ENCODE data around the gene NUTM2D. TPM values are rescaled to one million over a fixed set of nuclear protein-coding genes. Genes with fewer than 3 reads are reported as not detected.
"Not testable (repeated sequence)": the region's sequence is repeated elsewhere in the genome, so short reads cannot be mapped to it uniquely, and the experiment has no call there.

The NUTM2D gene, protein sequence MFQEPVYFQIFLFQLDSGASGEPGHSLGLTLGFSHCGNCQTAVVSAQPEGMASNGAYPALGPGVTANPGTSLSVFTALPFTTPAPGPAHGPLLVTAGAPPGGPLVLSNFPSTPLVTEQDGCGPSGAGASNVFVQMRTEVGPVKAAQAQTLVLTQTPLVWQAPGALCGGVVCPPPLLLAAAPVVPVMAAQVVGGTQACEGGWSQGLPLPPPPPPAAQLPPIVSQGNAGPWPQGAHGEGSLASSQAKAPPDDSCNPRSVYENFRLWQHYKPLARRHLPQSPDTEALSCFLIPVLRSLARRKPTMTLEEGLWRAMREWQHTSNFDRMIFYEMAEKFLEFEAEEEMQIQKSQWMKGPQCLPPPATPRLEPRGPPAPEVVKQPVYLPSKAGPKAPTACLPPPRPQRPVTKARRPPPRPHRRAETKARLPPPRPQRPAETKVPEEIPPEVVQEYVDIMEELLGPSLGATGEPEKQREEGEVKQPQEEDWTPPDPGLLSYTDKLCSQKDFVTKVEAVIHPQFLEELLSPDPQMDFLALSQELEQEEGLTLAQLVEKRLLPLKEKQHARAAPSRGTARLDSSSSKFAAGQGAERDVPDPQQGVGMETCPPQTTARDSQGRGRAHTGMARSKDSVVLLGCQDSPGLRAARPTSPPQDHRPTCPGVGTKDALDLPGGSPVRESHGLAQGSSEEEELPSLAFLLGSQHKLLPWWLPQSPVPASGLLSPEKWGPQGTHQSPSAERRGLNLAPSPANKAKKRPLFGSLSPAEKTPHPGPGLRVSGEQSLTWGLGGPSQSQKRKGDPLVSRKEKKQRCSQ
- 1.5 and 2.2 TPM in 2 replicates for total RNA-seq

DNA sequence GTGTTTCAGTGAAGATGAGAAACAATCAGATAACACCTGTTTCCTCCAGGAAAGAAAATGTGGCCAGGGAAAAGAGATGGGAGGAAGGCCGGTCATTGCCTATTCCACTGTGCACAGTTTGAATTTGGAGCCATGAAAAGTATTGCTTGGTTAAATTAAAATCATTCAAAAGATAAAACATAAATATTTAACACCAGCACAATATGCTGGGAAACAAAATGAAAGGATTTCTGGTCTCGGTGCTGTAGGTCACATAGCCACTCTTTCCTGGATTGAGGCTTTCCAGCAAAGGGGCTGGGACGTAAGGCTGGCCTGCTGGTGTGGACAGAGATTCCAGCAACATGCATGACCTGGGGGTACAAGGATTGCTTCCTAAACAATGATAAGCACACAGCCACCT, at the start of gene NUTM2D:
Gene NUTM2D (plus strand): TSS at position 301 of the 400 bp plus-strand sequence. CDS start 522 bp downstream, outside the sequence.
- H3K27me3 Mint-ChIP-seq (ENCODE audit: insufficient read depth); H3K9me3 Mint-ChIP-seq; H3K27ac Mint-ChIP-seq; H3K4me3 Mint-ChIP-seq; intact Hi-C loops (cut with micrococcal nuclease); H3K36me3 Mint-ChIP-seq (ENCODE audit: low read depth); H3K4me1 Mint-ChIP-seq (ENCODE audit: low read depth); DNase-seq (ENCODE audit: low spot score): not testable (repeated sequence)

DNA sequence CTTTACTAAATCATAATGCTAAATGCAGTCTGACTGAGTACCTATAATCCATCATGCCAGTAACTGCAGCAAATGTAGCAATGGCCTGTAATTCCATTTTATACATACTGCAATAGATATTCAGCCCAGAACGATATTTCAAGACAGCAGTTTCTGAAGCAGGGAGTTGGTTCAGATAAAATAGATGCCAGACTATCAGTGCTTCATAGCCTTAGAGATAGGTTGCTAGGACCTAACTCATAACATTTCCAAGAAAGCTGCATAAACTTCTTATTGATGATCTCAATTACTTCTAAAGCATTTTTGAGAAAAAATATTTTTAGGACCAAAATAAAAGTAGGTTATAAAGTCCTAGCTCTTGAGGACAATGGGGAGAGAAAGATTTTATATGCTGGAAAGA, 48.8 kb upstream of the NUTM2D start:
- intact Hi-C loops (cut with micrococcal nuclease); DNase-seq (ENCODE audit: low spot score); H3K27me3 Mint-ChIP-seq (ENCODE audit: insufficient read depth); H3K9me3 Mint-ChIP-seq; H3K4me3 Mint-ChIP-seq; H3K27ac Mint-ChIP-seq; H3K36me3 Mint-ChIP-seq (ENCODE audit: low read depth); H3K4me1 Mint-ChIP-seq (ENCODE audit: low read depth): not testable (repeated sequence)

DNA sequence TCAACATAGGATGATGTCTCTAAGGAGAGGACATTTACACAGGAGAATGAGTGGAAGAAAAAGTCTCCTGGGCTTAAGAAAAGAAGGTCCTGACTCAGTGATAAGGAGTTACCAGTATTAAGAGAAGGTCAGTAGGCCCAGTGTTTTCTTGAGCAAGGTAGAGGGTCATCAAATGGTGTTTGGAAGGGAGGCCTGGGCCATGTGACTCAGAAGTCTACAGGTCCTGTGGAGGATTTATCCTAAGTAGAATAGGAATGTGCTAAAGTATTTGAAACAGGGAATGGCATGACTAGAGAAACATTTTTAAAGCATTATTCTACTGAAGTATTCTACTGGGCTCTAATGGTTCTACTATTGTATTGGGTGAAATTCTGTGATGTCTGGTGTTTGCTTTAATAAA, 47.9 kb upstream of the NUTM2D start:
- H3K27ac Mint-ChIP-seq; H3K9me3 Mint-ChIP-seq; H3K36me3 Mint-ChIP-seq (ENCODE audit: low read depth); H3K4me3 Mint-ChIP-seq; intact Hi-C loops (cut with micrococcal nuclease); H3K27me3 Mint-ChIP-seq (ENCODE audit: insufficient read depth); DNase-seq (ENCODE audit: low spot score); H3K4me1 Mint-ChIP-seq (ENCODE audit: low read depth): not testable (repeated sequence)

DNA sequence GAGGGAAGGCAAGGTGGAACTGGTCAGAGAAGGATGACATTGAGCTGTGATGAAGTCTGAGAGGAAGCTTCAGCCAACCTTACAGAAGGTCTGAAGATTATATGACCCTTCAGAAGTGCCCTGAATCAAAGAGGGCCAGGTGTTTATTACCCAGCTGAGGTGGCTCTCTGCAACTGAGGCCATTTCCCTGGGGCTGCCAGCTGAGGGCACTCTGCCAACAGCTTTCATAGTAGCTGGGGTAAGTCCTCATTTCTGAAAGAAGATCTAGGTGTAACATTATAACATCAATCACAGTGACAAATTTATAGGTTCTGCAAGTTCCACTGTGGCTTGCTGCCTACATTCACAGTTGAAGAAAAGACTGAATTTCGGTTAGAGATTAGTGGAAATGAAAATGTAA, 46.0 kb upstream of the NUTM2D start:
- H3K27me3 Mint-ChIP-seq (ENCODE audit: insufficient read depth); H3K27ac Mint-ChIP-seq; intact Hi-C loops (cut with micrococcal nuclease); DNase-seq (ENCODE audit: low spot score); H3K36me3 Mint-ChIP-seq (ENCODE audit: low read depth); H3K4me3 Mint-ChIP-seq; H3K9me3 Mint-ChIP-seq; H3K4me1 Mint-ChIP-seq (ENCODE audit: low read depth): not testable (repeated sequence)

DNA sequence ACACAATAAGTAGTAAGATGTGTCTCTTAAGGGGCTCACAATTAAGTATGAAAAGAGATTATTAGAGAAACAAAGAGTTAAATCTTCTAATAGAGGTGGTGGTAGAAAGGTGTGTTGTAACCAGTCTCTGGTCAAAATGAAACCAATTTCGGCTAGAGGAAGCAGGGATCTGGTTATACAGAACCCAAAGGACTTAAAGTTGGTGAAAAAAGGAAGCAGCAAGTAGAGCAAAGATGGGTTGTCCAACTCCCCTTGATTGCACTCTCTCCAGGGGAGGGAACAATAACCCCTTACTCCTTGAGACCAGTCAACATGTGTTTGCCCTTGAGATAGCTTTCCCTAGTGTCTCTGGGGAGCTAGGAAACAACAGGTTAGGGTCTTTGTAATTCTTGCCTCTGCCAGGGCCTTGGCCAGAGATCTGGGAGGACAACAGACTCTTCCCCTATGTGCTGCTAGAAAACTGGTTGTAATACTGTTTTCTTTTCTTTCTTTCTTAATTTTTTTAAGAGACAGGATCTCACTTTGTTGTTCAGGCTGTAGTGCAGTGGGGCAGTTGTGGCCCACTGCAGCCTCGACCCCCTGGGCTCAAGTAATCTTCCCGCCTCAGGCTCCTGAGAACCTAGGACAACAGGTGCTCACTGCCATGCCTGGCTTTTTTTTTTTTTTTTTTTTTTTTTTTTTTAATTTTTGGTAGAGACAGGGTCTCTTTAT, 43.7 kb upstream of the NUTM2D start:
- H3K4me1 Mint-ChIP-seq (ENCODE audit: low read depth): not testable (repeated sequence)

DNA sequence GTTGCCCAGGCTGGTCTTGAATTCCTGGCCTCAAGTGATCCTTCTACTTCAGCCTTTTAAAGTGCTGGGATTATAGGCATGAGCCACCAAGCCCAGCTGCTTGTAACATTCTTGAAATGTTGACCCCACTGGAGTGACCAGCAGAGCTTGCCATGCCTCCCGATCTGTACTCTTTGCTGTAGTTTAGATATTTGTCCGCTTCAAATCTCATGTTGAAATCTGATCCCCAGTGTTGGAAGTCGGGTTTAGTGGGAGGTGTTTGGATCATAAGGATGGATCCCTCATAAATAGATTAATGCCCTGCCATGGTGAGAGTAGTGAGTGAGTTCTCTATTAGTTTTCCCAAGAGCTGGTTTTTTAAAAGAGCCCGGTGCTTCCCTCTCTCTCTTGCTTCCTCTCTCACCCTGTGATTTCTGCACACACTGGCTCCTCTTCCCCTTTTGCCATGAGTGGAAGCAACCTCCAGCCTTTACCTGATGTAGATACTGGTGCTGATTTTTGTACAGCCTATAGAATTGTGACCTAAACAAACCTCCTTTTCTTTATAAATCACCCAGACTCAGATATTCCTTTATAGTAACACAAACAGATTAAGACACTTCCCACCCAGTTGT, 43.1 kb upstream of the NUTM2D start:
- H3K9me3 Mint-ChIP-seq; H3K4me1 Mint-ChIP-seq (ENCODE audit: low read depth); H3K36me3 Mint-ChIP-seq (ENCODE audit: low read depth); intact Hi-C loops (cut with micrococcal nuclease); H3K27me3 Mint-ChIP-seq (ENCODE audit: insufficient read depth); DNase-seq (ENCODE audit: low spot score); H3K4me3 Mint-ChIP-seq; H3K27ac Mint-ChIP-seq: not testable (repeated sequence)

More for the DNA sequence above, 43.7 kb upstream of the NUTM2D start:
- intact Hi-C loops (cut with micrococcal nuclease); H3K36me3 Mint-ChIP-seq (ENCODE audit: low read depth); H3K27ac Mint-ChIP-seq; H3K4me3 Mint-ChIP-seq; H3K27me3 Mint-ChIP-seq (ENCODE audit: insufficient read depth); DNase-seq (ENCODE audit: low spot score); H3K9me3 Mint-ChIP-seq: not testable (repeated sequence)

DNA sequence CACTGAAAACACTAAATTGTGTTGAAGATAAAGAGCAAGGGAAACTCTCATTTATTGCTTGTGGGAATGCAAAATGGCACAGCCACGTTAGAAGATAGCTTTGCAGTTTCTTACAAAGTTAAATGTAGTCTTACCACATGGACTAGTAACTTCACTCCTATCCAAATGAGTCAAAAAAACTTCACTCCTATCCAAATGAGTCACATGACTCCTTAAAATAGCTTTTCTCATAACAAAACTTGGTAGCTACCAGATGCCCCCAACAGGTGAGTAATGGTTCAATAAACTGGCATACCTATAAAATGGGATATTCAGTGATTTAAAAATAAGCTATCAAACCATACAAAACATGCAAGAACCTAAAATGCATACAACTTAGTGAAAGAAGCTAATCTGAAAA, 36.0 kb upstream of the NUTM2D start:
- intact Hi-C loops (cut with micrococcal nuclease): not testable (repeated sequence)

DNA sequence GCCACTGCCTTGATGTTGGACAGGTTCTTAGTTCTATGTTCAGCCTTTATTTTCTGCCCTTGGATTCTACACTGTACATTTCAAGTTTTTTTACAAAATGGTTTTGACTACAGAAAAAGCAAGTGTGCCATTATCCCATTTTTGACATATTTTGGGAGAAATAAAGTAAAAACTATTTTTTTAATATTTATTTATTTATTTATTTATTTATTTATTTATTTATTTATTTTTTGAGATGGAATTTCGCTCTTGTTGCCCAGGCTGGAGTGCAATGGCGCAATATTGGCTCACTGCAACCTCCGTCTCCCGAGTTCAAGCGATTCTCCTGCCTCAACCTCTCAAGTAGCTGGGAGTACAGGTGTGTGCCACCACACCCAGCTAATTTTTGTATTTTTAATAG, 33.0 kb upstream of the NUTM2D start:
- H3K4me1 Mint-ChIP-seq (ENCODE audit: low read depth); DNase-seq (ENCODE audit: low spot score); H3K27ac Mint-ChIP-seq; H3K27me3 Mint-ChIP-seq (ENCODE audit: insufficient read depth); H3K9me3 Mint-ChIP-seq; intact Hi-C loops (cut with micrococcal nuclease); H3K36me3 Mint-ChIP-seq (ENCODE audit: low read depth); H3K4me3 Mint-ChIP-seq: not testable (repeated sequence)

More for the DNA sequence above, 36.0 kb upstream of the NUTM2D start:
- H3K27ac Mint-ChIP-seq; DNase-seq (ENCODE audit: low spot score); H3K36me3 Mint-ChIP-seq (ENCODE audit: low read depth); H3K27me3 Mint-ChIP-seq (ENCODE audit: insufficient read depth); H3K9me3 Mint-ChIP-seq; H3K4me1 Mint-ChIP-seq (ENCODE audit: low read depth); H3K4me3 Mint-ChIP-seq: not testable (repeated sequence)

DNA sequence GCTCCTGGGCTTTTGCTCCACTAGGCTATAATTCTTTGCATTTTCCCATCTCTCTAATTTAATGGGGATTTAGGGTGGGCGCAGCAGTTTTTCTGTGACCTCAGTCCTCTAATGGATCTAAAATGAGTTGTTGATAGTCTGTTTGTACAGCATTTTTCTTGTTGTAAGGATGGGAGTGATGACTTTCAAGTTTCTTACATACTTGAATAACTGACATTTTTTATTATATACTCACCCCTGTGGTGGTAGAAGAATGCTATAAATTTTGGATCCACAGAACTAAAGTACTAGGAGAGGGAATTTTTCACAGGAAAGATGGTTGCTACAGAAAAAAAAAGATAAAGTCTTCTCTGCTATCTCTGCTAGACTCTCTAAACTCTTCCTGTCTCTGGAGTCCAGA, 29.6 kb upstream of the NUTM2D start:
- H3K4me1 Mint-ChIP-seq (ENCODE audit: low read depth); H3K4me3 Mint-ChIP-seq; DNase-seq (ENCODE audit: low spot score); H3K27me3 Mint-ChIP-seq (ENCODE audit: insufficient read depth); intact Hi-C loops (cut with micrococcal nuclease); H3K9me3 Mint-ChIP-seq; H3K27ac Mint-ChIP-seq; H3K36me3 Mint-ChIP-seq (ENCODE audit: low read depth): not testable (repeated sequence)

DNA sequence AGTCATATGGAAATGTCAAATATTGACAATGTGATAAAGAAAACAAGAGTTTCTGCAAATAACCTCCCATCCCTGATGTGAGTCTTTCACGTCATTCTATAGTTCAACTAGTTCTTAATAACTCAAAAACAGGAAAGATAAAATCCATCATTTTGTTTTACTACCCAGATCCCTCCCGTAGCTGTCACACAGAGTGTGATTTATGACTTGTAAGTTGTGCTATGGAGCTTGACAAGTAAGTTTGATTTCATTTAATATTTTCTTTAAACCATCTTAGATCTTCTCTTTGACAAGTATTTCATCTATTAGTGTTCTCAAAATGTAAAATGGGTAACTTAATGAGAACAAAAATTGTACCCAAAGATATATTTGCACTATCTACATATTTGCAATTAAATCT, 28.4 kb upstream of the NUTM2D start:
- H3K27me3 Mint-ChIP-seq (ENCODE audit: insufficient read depth); intact Hi-C loops (cut with micrococcal nuclease); H3K4me3 Mint-ChIP-seq; H3K36me3 Mint-ChIP-seq (ENCODE audit: low read depth); DNase-seq (ENCODE audit: low spot score); H3K9me3 Mint-ChIP-seq; H3K27ac Mint-ChIP-seq; H3K4me1 Mint-ChIP-seq (ENCODE audit: low read depth): not testable (repeated sequence)

DNA sequence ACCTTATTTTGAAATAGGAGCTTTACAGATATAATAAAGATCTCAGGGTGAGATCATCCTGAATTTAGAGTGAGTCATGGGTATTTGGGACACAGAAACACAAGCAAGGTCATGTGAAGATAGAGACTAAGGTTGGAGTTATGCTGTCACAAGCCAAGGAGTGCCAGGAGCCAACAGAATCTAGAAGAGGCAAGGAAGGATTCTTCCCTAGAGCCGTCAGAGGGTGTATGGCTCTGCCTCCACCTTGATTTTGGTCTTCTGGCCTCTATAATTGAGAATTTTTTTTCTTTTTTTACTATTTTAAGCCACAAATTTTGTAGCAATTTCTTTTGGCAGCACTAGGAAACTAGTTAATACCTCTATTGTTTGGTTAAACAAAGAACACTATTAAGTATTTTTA, 24.9 kb upstream of the NUTM2D start:
- H3K9me3 Mint-ChIP-seq; H3K27ac Mint-ChIP-seq; DNase-seq (ENCODE audit: low spot score); intact Hi-C loops (cut with micrococcal nuclease); H3K36me3 Mint-ChIP-seq (ENCODE audit: low read depth); H3K4me1 Mint-ChIP-seq (ENCODE audit: low read depth); H3K27me3 Mint-ChIP-seq (ENCODE audit: insufficient read depth); H3K4me3 Mint-ChIP-seq: not testable (repeated sequence)

DNA sequence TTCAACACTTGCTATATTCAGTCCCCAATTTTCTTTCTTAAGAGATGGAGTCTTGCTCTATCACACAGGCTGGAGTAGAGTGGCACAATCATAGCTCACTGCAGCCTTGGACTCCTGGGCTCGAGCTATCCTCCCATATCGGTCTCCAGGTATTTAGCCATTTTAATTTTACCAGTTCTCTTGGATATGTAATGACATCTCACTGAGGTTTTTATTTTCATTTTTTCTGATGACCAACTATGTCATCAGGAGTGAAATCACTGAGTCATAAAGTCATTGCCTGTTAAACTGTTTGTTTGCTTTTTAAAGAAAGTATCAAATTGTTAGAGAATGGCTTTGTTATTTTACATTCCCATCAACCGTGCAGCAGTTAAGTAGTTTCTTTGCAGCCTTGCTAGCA, 17.1 kb upstream of the NUTM2D start:
- not testable (repeated sequence) for H3K9me3 Mint-ChIP-seq; H3K27me3 Mint-ChIP-seq (ENCODE audit: insufficient read depth); DNase-seq (ENCODE audit: low spot score); H3K27ac Mint-ChIP-seq
- Mint-ChIP-seq H3K36me3 (ENCODE audit: low read depth) (peaks cover 18% of the 10 kb centered on the region), H3K4me3 (peak overlapping the region; percentile 65), H3K4me1 (ENCODE audit: low read depth) (peaks cover 21% of the 10 kb centered on the region)
- intact Hi-C loops (cut with micrococcal nuclease): loop anchor here (5.0 kb wide), 2 partner anchors 138 to 248 kb away; partner anchors contain the start of gene GLUD1

Data from activated T-helper 1 cell treated with anti-CD3 and anti-CD28 coated beads, Interleukin-12 subunit alpha, Interleukin-12 subunit beta, Interleukin-2, Interleukin-4 antibody, amounts not matched to agents 30 ng/mL and 10 ng/mL and 1 ng/mL, durations not matched to agents 14 hours and 24 hours and 36 hours (primary cell).